WERI-Rb-1 (cell line): ENCODE measurements around the gene CMSS1.

Experiments used
- DNase-seq: peaks from one replicate; pipeline ENCODE4 v3.0.0-alpha.2; 2020
- H3K27ac ChIP-seq: fragments of 250-450 bp; sonication (Bioruptor Pico); 2 replicates; pipeline ENCODE4 v1.5.1; 2020; ENCODE audit warnings: mild to moderate bottlenecking, moderate library complexity
- H3K27me3 ChIP-seq: fragments of 250-450 bp; sonication (Bioruptor Pico); 2 replicates; pipeline ENCODE4 v1.5.1; 2021; ENCODE audit warnings: mild to moderate bottlenecking, low read depth, moderate library complexity; ENCODE audit not compliant: insufficient read depth, severe bottlenecking
- H3K36me3 ChIP-seq: fragments of 250-450 bp; sonication (Bioruptor Pico); 2 replicates; pipeline ENCODE4 v1.5.1; 2020; ENCODE audit warnings: mild to moderate bottlenecking, moderate library complexity
- H3K4me3 ChIP-seq: 2 replicates; pipeline ENCODE4 v1.5.1; 2011; ENCODE audit warnings: low read depth, mild to moderate bottlenecking, control low read depth, low read length
- H3K9me3 ChIP-seq: fragments of 250-450 bp; sonication (Bioruptor Pico); 2 replicates; pipeline ENCODE4 v1.5.1; 2021; ENCODE audit warnings: mild to moderate bottlenecking, moderate library complexity; ENCODE audit not compliant: severe bottlenecking
- CTCF ChIP-seq: IDR thresholded peaks from 2 replicates; pipeline ENCODE4 v1.5.1; 2011; ENCODE audit warnings: low read depth, mild to moderate bottlenecking, control low read depth, inconsistent platforms, low read length

Gene CMSS1

DNA sequence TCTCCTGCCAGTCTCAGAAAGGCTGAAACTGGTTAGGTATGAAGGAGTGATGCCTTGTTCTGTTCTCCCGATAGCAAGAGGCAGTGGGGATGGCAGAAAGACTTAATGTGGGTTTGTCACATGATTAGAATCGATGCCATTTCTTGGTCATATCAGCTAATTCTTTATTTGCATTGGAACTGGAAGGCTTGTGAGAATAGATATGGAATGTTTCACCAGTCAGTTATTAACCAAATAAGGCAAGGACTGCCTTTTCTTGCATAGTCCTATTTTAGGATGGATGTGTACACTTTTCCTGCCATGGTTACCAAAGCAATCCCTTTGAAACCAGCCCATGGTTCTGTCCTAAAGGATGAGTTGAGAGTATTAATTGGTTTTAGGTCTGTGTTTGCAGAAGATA lies 262.9 kb downstream of the CMSS1 start:
- TF ChIP-seq CTCF, result no peak
- Histone ChIP-seq H3K4me3 (no peak overlapping the region), H3K27ac (no peak overlapping the region), H3K36me3 (no peaks in the 10 kb centered on the region; the same call in 1 of the 2 replicates), H3K27me3 (no peaks in the 10 kb centered on the region), H3K9me3 (no peaks in the 10 kb centered on the region)
- DNase-seq, result no peak

- H3K27me3 ChIP-seq, result no peaks in the 10 kb centered on the region
- H3K9me3 ChIP-seq, result no peaks in the 10 kb centered on the region
- DNase-seq, result no peak
- no peaks in the 10 kb centered on the region; the same call in 1 of the 2 replicates for H3K36me3 ChIP-seq
- no peak for TF ChIP-seq CTCF
- no peak overlapping the region for H3K4me3 ChIP-seq
- no peak overlapping the region for H3K27ac ChIP-seq
Measured at GRCh38 chr3:100081311-100081710, 263.6 kb downstream of the CMSS1 start.

GRCh38 chr3:100081986-100082692 lies 264.5 kb downstream of the CMSS1 start:
- no peak for TF ChIP-seq CTCF
- H3K27ac ChIP-seq, result no peak overlapping the region
- no peak for DNase-seq

DNA sequence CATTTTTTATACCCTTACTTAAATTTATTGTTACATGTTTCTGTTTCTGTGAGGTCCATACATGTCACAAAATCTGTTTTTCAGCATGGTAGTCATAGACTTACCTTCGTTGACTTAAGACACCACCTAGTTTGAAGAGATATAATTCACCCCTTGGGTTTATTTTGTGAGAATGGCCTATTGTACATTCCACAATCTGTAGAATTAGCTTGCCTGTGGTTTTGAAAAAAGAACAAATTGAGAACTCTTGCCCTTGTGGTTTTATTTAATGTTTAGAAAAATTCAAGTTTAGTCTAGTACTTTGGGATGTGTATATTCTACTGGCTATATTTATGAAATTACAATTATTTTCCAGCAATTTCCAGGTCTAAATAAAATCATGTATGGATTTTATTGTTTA lies 265.1 kb downstream of the CMSS1 start:
- H3K36me3 ChIP-seq, result no peaks in the 10 kb centered on the region; the same call in 1 of the 2 replicates
- TF ChIP-seq CTCF, result no peak
- DNase-seq, result no peak
- no peaks in the 10 kb centered on the region for H3K9me3 ChIP-seq
- H3K27me3 ChIP-seq, result no peaks in the 10 kb centered on the region
- H3K4me3 ChIP-seq, result no peak overlapping the region
- no peak overlapping the region for H3K27ac ChIP-seq

More at GRCh38 chr3:100081986-100082692, 264.5 kb downstream of the CMSS1 start:
- Histone ChIP-seq H3K4me3 (no peak overlapping the region), H3K36me3 (no peaks in the 10 kb centered on the region; the same call in 1 of the 2 replicates), H3K27me3 (no peaks in the 10 kb centered on the region), H3K9me3 (no peaks in the 10 kb centered on the region)

DNA sequence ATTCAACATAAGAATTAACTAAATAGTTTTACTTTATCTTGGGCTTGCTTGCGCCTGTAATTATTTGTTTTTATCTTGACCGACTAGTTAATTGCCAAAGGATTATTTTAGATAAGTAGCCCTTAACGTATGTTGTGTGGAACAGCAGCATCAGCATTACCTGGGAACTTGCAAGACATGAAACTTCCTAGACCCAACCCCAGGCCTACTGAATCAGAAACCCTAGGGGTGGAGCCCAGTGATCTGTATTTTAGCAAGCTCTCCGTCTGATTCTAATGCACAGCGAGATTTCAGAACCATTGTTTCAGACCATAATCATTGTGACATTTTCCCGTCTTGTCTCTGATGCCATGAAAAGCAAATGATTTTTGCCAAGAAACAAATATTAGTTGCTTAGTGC lies 265.5 kb downstream of the CMSS1 start:
- no peak for TF ChIP-seq CTCF
- no peak for DNase-seq
- H3K9me3 ChIP-seq, result no peaks in the 10 kb centered on the region
- H3K36me3 ChIP-seq, result no peaks in the 10 kb centered on the region; the same call in 1 of the 2 replicates
- H3K4me3 ChIP-seq, result no peak overlapping the region
- no peaks in the 10 kb centered on the region for H3K27me3 ChIP-seq
- H3K27ac ChIP-seq, result no peak overlapping the region
